NB4 (cell line): ENCODE measurements around the gene CCDC134.
A peak's percentile ranks its signal among the peaks of the same experiment; 100 is the strongest.

ENCODE experiments used
- DNase-seq: peaks from one replicate; pipeline ENCODE4 v3.0.0; 2010; ENCODE audit warnings: low read depth
- H3K4me3 ChIP-seq: one replicate; pipeline ENCODE4 v1.5.1; 2011; ENCODE audit warnings: mild to moderate bottlenecking, low read depth, low read length, moderate library complexity
- MYC ChIP-seq: IDR thresholded peaks from 2 replicates; pipeline ENCODE4 v1.6.1; 2011; ENCODE audit warnings: low read depth, low read length
- POLR2A ChIP-seq: IDR thresholded peaks from 2 replicates; pipeline ENCODE4 v1.6.1; 2011; ENCODE audit warnings: mild to moderate bottlenecking; ENCODE audit not compliant: insufficient read length; ENCODE audit errors: extremely low read depth
- TF ChIP-seq, protein P1 (sequence below): IDR thresholded peaks from 2 replicates; pipeline ENCODE4 v1.6.1; 2011; ENCODE audit warnings: low read depth, low read length
- TF ChIP-seq, protein P2 (sequence below): IDR thresholded peaks from one replicate; pipeline ENCODE4 v1.5.1; 2012; ENCODE audit warnings: low read depth, low read length

CCDC134 gene

DNA sequence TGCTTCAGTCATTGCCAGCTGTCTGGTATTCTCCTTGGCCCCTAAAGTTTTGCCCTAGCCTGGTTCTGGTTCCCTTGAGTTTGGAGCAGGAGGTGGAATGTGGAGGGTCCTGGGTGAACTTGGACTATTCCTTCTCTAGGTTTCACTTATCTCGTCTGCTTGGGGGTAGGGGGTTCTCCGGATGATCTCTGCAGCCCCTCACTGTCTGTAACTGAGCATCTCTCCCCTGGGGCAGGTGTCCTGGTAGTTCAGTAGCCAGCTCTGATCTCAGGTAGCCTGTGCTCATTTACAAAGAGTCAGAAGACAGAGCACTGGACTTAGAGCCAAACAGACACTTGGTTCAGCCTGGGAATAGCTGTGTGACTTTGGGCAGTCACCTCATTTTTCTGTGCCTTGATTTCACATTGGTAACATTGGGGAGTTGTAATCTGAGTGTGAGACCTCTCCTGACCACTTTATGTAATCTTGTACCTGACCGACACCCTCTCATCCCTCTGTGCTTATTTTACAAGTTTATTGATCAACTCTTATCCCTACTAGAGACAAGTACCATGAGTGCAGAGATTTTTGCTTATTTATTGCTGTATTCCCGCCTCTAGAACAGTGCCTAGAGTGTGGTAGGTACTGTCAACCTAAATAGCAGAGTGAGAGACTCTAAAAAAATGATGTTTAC is 804 bp downstream of the CCDC134 start:
- H3K4me3 ChIP-seq, result peak overlapping the region; percentile 84
- TF ChIP-seq, protein P1, sequence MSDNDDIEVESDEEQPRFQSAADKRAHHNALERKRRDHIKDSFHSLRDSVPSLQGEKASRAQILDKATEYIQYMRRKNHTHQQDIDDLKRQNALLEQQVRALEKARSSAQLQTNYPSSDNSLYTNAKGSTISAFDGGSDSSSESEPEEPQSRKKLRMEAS, result no peak
- TF ChIP-seq POLR2A (no peak), MYC (no peak)
- TF ChIP-seq, protein P2, sequence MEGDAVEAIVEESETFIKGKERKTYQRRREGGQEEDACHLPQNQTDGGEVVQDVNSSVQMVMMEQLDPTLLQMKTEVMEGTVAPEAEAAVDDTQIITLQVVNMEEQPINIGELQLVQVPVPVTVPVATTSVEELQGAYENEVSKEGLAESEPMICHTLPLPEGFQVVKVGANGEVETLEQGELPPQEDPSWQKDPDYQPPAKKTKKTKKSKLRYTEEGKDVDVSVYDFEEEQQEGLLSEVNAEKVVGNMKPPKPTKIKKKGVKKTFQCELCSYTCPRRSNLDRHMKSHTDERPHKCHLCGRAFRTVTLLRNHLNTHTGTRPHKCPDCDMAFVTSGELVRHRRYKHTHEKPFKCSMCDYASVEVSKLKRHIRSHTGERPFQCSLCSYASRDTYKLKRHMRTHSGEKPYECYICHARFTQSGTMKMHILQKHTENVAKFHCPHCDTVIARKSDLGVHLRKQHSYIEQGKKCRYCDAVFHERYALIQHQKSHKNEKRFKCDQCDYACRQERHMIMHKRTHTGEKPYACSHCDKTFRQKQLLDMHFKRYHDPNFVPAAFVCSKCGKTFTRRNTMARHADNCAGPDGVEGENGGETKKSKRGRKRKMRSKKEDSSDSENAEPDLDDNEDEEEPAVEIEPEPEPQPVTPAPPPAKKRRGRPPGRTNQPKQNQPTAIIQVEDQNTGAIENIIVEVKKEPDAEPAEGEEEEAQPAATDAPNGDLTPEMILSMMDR, result no peak
- DNase-seq, result peak; percentile 16

DNA sequence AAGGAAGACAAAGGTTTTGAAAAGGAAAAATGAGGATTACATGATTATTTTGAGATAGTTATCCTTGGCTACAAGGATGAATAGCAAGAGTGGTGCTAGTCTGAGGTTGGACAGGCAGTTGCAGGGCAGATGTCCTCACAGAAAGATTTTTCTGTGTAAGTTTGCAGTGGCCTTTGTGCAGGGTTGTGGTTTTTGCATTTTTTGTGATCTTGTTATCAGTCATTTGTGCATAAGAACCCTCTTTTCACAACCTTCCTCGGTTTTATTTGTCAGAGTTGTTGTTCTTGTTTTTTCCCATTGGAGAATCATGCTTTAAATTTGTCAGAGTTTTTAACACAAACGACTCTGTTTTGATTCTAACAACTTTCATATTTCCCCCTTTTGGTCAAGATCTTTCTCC is 1.4 kb downstream of the CCDC134 start:
- DNase-seq, result no peak
- TF ChIP-seq, protein P2, result no peak
- TF ChIP-seq POLR2A (no peak), MYC (no peak)
- TF ChIP-seq, protein P1, result no peak
- H3K4me3 ChIP-seq, result peak overlapping the region; percentile 84

DNA sequence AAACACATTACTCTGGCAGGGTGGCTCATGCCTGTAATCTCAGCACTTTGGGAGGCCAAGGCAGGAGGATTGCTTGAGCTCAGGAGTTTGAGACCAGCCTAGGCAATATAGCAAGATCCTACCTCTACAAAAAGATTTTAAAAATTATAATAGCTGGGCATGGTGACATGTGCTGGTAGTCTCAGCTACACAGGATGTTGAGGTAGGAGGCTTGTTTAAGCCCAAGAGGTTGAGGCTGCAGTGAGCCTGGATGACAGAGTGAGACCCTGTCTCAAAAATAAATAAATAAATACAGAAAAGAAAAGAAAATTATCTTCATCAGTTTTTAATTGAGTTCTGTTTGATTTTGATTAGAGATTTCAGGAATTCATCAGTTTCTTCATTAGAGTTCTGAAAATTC is 5.2 kb downstream of the CCDC134 start:
- DNase-seq, result no peak
- no peak overlapping the region for H3K4me3 ChIP-seq
- no peak for TF ChIP-seq POLR2A
- TF ChIP-seq MYC, result no peak
- TF ChIP-seq, protein P2, result no peak
- TF ChIP-seq, protein P1, result no peak

DNA sequence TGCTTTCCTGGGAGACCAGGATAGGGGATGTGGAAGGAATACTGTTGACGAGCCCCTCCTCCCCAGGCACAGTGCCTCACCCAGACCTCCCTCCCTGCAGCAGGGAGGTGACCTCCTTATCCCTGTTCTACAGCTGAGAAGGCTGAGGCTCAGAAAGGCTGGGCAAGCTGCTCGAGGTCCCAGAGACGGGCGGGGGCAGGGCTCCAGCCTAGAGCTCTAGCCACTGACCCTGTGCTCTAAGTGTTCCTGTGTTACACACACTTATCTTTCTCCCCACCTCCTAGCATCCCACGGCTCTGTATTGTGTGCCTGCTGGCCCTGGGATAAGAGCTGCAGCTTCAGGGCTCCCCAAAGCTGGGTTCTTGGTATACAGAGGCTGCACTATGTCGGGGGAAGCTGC is 7.9 kb downstream of the CCDC134 start:
- no peak for DNase-seq
- H3K4me3 ChIP-seq, result no peak overlapping the region
- no peak for TF ChIP-seq MYC

DNA sequence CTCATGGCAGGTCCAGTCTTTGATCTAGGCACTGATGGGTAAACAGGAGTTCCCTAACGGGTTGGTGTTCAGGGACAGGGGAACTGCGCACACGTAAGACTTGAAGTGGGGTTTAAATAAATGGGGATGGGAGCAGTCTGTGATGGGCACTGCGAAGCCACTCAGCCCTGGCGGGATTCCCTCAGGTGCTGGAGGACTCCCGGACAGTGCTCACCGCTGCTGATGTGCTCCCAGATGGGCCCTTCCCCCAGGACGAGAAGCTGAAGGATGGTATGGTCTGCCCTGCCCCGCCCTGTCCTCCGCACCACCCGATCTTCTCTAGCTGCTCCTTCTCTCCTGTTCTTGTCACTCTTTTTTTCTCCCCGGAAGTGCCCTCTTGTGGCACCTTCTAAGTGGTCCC is 9.5 kb downstream of the CCDC134 start:
- H3K4me3 ChIP-seq, result no peak overlapping the region
- DNase-seq, result no peak
- TF ChIP-seq POLR2A, result no peak
- no peak for TF ChIP-seq MYC
- TF ChIP-seq, protein P2, result no peak
- TF ChIP-seq, protein P1, result no peak

DNA sequence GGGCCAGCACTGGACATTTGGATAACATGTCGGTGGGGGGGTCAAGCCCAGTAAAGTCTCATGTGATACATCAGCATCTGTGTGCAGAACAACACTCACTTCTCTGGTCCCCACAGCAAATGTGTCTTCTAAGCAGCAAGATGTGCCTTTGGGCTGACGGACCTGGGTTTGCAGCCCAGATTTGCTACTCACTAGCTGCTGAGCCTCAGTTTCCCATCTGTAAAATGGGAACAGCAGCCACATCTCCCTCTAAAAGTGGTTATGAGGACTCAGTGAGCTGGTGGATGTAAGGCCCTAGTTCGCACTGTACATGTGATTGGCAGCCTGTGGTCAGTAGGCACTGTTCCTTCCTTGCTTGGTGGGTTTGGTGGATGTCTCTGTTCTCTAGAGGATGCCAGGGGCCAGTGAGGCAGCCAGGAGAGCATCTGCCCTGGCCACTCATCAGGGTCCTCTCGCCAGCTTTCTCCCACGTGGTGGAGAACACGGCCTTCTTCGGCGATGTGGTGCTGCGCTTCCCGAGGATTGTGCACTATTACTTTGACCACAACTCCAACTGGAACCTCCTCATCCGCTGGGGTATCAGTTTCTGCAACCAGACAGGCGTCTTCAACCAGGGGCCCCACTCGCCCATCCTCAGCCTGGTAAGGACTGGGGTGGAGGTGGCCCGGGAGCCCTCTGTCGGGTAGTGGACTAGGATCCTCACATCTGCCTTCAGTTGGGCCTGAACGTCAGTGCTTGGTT is 12.5 kb downstream of the CCDC134 start:
- H3K4me3 ChIP-seq, result no peak overlapping the region
- DNase-seq, result no peak
- TF ChIP-seq POLR2A, result no peak
- TF ChIP-seq MYC, result no peak
- TF ChIP-seq, protein P1, result no peak
- TF ChIP-seq, protein P2, result no peak
